Astrocyte (in vitro differentiated cells and primary cell): ENCODE data around the gene SOX21.

ENCODE experiments used
- CTCF ChIP-seq: IDR thresholded peaks from 2 replicates; pipeline ENCODE4 v1.5.1; 2011; ENCODE audit warnings: low read depth, mild to moderate bottlenecking, inconsistent platforms, low read length, moderate library complexity; ENCODE audit not compliant: insufficient read depth
- EZH2 ChIP-seq: IDR thresholded peaks from 2 replicates; pipeline ENCODE4 v1.6.1; 2012; ENCODE audit warnings: mild to moderate bottlenecking, low read length, inconsistent platforms; ENCODE audit not compliant: insufficient read depth

GRCh38 chr13:94667190-94667589 lies 45.2 kb downstream of the SOX21 start:
- TF ChIP-seq EZH2 (no peak), CTCF (no peak)
